Activated naive CD4-positive, alpha-beta T cell treated with Interleukin-2 at 50 U/mL for 16 hours (primary cell): ENCODE results near the gene RBM17.
A peak's percentile ranks its signal among the peaks of the same experiment; 100 is the strongest.
"Not testable (repeated sequence)": the region's sequence is repeated elsewhere in the genome, so short reads cannot be mapped to it uniquely, and the experiment has no call there.

Source experiments
- DNase-seq: peaks from one replicate; pipeline ENCODE4 v3.0.0-alpha.2; 2020

RBM17 gene, protein sequence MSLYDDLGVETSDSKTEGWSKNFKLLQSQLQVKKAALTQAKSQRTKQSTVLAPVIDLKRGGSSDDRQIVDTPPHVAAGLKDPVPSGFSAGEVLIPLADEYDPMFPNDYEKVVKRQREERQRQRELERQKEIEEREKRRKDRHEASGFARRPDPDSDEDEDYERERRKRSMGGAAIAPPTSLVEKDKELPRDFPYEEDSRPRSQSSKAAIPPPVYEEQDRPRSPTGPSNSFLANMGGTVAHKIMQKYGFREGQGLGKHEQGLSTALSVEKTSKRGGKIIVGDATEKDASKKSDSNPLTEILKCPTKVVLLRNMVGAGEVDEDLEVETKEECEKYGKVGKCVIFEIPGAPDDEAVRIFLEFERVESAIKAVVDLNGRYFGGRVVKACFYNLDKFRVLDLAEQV

GRCh38 chr10:6088721-6089333 is at the start of gene RBM17:
TSS of gene RBM17 (plus strand) at chr10:6089034. CDS start at chr10:6097066, 8,032 bp downstream.
- peak; percentile 97 for DNase-seq

- peak; percentile 1 for DNase-seq
These were observed 49.1 kb upstream of the RBM17 start for GRCh38 chr10:6039711-6040110.

GRCh38 chr10:6040205-6040604 is 48.6 kb upstream of the RBM17 start:
- no peak for DNase-seq

DNA sequence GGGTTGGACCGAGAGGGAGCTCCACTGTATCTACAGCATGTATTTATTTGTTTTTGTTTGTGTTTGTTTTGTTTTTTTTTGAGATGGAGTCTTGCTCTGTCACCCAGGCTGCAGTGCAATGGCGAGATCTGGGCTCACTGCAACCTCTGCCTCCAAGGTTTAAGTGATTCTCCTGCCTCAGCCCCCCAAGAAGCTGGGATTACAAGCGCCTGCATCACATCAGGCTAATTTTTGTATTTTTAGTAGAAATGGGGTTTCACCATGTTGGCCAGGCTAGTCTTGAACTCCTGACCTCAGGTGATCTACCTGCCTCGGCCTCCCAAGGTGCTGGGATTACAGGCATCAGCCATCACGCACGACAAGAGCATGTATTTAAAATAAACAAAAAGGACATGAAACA is 45.5 kb upstream of the RBM17 start:
- DNase-seq = not testable (repeated sequence)

DNA sequence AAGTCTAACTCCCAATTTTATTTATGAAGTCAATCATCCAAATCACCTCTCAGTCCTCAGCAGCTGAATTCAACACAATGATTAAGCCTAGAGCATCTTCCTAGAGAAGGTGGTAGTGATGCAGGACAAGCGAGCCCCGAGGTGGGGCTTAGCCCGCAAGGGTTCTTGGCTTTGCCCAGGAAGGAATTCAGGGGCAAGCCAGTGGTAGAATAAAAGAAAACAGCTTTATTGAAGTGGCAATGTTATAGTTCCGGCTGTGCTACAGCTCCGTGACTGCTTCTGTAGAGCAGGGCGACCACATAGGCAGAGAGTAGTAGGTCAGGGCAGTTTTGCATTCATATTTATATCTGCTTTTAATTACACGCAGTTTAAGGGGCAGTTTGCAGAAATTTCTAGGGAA is 44.8 kb upstream of the RBM17 start:
- no peak for DNase-seq

- no peak for DNase-seq
These were observed 44.0 kb upstream of the RBM17 start for GRCh38 chr10:6044751-6045313.

DNA sequence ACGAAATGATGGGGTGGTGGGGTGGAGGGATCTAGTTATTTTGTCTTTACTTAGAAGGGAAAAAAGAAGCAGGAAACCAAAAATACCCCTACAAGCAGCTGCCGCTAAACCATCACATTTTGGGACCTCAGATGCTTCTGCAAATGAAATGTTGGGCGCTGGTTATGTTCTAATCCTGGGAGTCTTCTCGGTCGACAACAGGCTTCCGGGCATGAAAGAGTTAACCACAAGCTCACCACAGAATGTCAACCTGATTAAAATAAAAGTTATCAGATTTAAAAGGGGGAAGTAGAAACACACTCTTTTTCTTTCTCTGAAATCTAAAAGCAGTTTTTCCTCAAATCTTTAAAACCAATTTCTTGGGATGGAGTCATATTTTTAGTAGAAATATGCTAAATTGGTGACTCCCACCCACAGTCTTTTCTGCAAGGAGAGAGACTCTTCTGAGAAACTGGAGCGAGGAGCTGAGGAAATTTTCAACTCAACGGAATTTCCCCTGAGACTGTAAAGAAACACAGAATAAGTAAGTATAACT is 43.5 kb upstream of the RBM17 start:
- no peak for DNase-seq

DNA sequence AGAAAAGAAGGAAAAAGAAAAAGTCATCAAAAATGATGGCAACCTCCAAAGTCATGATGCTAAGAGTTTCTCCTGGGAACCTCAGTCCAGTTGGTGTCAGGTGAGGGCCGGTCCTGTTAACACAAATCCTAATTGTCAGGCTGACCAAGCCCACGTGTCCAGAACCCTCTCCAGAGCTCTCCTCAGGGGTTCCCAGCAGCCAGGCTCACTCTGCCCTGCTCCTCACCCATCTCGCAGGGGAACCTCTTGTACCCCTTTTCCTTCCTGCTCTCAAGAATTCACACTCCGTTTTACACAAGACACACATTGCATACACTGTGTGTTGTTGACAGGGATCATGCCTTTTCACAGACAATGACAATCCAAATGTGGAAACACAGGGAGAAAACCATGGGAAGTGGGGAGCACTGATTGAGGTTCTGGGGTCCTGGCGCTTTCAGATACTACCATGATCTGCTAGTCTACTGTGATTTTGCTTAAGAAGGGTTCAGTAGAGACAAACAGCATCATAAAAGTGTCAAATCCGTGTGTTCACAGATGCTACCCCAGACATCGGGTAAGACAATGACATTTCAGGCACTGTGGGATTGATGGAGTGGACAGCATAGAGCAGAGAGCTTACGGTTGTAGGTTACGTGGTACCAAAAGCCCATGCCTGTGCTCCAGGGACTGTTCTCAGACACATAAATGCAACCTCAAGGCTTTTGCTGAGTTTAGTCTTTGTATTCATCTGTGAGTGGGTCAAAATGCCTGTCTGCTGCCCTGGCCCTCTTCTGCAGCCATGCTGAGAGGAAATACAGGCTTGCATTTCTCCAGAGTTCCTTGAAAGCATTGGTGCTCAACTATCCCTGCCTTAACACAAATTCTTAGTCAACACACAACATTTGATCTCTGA is 42.7 kb upstream of the RBM17 start:
- no peak for DNase-seq

- no peak for DNase-seq
These were observed 41.8 kb upstream of the RBM17 start for GRCh38 chr10:6046773-6047611.

GRCh38 chr10:6047847-6048246 is 41.0 kb upstream of the RBM17 start:
- no peak for DNase-seq

DNA sequence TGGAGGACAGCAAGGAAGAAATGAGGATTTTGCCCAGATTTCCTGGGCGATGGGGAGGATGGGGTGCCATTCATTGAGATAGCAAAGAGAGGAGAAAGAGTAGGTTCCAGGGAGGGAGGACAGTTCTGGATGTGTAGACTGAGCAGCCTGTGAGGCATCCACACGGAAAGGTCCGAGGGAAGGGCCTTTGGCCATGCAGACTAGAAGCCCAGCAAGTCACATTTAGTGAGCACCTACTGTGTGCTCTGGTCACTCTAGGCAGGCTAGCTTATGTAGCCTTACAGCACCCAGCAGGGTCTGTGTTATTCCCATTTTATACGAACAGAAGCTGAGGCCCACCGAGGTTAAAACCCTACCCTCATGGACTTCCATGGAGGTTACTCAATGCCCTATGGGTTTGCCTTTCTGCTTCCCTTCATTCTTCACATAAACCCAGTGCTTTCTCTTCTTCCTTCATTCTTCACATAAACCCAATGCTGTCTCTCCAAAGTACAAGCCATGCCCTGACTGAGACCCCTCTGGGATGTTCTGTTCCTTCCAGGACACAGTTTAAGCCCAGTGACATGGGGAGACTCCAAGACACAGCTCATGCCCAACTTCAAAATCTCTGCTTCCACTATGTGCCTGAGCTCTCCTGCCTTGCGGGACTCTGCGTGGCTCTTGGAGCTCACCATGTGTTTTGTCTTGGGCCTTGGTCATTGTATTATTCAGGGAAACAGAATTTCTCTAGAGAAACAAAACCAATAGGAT is 40.4 kb upstream of the RBM17 start:
- DNase-seq = no peak

- no peak for DNase-seq
These were observed 39.8 kb upstream of the RBM17 start for GRCh38 chr10:6049031-6049400.

DNA sequence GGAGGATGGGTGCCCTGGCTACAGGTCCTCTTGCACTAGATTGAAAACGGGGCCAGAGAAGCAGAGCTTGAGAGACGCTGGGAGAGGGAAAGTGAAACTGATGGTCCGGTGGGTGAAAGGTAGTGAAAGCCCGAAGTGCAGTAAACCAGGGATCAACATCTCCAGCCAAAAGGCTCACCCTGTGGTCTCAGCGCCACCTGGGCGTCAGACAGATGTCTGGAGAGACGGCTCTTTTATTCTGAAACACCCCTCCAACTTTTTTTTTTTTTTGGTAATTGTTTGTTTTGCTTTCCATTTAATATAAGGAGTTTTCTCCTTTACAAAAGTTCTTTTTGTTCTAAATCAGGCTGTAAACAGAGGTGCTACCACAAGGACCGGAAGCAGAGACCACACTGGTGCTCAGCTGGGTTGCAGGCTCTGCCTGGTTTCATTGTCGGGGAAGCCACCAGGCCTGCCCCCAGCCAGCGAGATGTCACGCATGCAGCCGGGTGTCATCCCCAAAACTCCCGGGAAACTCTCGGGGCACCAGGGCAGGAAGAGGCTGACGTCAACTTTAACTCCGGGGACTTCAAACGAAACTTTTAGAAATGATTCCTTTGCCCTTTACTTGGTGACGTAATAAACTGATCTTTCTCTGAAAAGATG is 37.9 kb upstream of the RBM17 start:
- peak; percentile 94 for DNase-seq

- peak; percentile 87 for DNase-seq
These were observed 36.3 kb upstream of the RBM17 start for GRCh38 chr10:6052247-6053221.

DNA sequence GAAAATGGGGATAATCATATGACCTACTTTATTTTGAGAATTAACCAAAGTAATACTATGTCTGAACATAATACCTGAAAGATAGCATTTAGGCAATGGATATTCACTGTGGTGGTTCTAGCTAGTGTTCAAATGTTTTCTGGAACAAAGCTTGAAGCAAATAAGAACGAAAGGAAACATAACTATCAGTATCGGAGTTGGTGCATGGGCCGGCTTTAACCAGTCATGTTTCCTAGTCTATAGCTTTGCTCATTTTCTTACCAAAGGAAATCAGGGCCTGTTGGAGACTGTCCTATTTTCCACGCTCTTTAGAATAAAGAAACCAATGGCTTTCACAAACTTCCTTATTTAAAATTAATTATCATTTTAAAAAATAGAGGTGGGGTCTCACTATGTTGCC is 35.5 kb upstream of the RBM17 start:
- DNase-seq = peak; percentile 3

GRCh38 chr10:6053816-6054631 is 34.8 kb upstream of the RBM17 start:
- DNase-seq = peak; percentile 37

DNA sequence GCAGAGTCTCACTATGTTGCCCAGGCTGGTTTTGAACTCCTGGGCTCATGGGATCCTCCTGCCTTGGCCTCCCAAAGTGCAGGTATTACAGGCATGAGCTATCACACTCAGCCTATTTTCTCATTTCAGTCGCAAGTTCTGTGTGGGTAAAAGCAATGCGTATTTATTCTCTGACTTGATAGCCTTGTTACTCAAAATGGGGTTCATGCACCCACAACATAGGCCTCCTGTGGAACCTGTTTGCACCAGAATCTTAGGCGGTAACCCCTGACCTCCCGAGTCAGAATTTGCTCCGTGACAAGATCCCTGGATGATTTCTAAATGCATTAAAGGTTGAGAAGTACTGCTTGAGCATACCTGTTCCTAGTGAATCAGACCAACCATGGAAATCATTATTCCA is 34.0 kb upstream of the RBM17 start:
- no peak for DNase-seq

GRCh38 chr10:6055929-6056328 is 32.9 kb upstream of the RBM17 start:
- DNase-seq = no peak
